ENCODE measurements around the gene TAF1C. TPM values are rescaled to one million over a fixed set of nuclear protein-coding genes. Genes with fewer than 3 reads are reported as not detected.
A peak's percentile ranks its signal among the peaks of the same experiment; 100 is the strongest.

TAF1C gene
- total RNA-seq, 2 donors from 2014 or later = 92.0 to 99.8 TPM

DNA sequence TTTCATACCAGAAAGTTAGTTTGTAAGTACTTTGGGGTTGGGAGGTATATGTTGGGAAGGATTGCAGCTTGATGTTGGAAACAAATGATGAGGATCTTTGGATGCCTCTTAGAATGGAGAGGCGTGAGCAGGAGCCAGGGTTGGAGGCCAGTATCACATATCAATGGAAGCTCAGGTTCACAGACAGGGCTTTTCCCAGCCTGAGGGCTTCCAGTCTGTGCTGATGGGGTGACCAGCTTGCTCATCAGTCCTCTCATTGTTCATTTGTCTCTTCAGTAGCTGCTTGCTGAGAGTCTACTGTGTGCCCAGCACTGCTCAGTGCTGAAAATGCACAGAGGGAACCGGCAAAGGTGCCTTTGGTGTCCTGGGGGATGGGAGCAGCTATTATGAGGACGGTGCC, 35.9 kb downstream of the TAF1C start:
- H3K36me3 Mint-ChIP-seq (ENCODE audit: low read depth) = no peaks in the 10 kb centered on the region
- H3K4me3 Mint-ChIP-seq = no peak overlapping the region
- no peak overlapping the region for H3K4me3 ChIP-seq (ENCODE audit: low read length)

DNA sequence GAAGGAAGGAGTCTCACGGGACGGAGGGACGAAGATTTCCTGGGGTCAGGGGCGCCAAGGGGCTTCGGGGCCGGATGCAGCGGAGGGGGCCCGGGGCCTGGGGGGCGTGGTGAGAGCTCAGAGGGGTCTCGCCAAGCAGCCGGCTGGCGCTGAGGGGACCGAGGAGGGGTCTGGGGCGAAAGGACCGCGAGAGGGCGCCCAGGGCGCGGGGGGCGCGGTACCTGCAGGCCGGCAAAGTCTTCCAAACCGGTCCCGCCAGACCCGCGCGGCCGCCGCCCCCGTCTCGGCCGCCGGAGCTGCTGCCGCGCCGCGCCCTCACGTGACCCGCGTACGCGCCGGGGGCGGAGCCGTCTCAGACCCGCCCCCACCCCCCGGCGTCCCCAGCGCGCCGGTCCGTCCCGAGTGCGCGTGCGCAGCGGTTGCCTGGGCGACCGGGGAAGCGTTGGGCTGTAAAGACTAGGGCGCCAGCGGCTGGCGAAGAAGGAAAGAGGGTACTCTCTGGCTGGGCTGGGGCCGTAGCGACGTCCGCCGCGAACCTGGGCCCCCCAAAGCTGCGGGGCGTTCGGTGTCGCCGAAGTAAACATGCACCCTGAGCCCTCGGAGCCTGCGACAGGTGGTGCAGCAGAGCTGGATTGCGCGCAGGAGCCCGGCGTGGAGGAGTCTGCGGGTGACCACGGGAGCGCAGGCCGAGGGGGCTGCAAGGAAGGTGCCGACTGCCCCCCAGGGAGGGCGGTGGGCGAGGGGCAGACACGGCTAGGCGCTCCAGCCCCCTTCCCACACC, 41.8 kb downstream of the TAF1C start, which contains the start of the genes DNAAF1 and HSDL1:
Gene DNAAF1 (plus strand): TSS at position 450 of the 781 bp plus-strand sequence. CDS start 133 bp downstream, at position 583.
Gene HSDL1 (minus strand): TSS at position 319 of the 781 bp plus-strand sequence. CDS start 13,856 bp downstream, outside the sequence.
- Histone ChIP-seq H3K4me1 (ENCODE audit: control insufficient read depth, insufficient read depth, low read length) (no peaks in the 10 kb centered on the region), H3K4me3 (ENCODE audit: low read length) (peak within 1 kb of the TSS; percentile 96), H3K27ac (ENCODE audit: low read depth, low read length) (peak within 1 kb of the TSS; percentile 76), H3K9me3 (ENCODE audit: control insufficient read depth, low read length) (peaks cover 12% of the 10 kb centered on the region), H3K9ac (ENCODE audit: extremely low read depth, low read length, poor library complexity, severe bottlenecking) (peak within 1 kb of the TSS; percentile 68), H3K27me3 (ENCODE audit: control insufficient read depth, insufficient read depth, low read length, poor library complexity, severe bottlenecking) (peaks cover 20% of the 10 kb centered on the region), H3K36me3 (ENCODE audit: control insufficient read depth, insufficient read depth, low read length) (peaks cover 3% of the 10 kb centered on the region)
- Mint-ChIP-seq H3K27me3 (ENCODE audit: insufficient read depth) (peaks cover 18% of the 10 kb centered on the region), H3K27ac (peak within 1 kb of the TSS; percentile 92), H3K4me3 (peak within 1 kb of the TSS; percentile 97), H3K4me1 (peaks cover 2% of the 10 kb centered on the region), H3K36me3 (ENCODE audit: low read depth) (peaks cover 9% of the 10 kb centered on the region), H3K9me3 (peaks cover 2% of the 10 kb centered on the region)
- WGBS, 2 experiments (ENCODE audit: insufficient coverage in 1 of 2, insufficient read length in 1 of 2) = 0 to 1% methylated on average over 46 to 88 of the region's 89 CpGs
- peak; percentile 98 for DNase-seq
- TF ChIP-seq CTCF (conservative IDR thresholded peaks at IDR 0.05) = peak; percentile 57

More for the DNA sequence above, 35.9 kb downstream of the TAF1C start:
- H3K4me1 Mint-ChIP-seq = no peaks in the 10 kb centered on the region
- peaks cover 15% of the 10 kb centered on the region for H3K27me3 ChIP-seq (ENCODE audit: control insufficient read depth, insufficient read depth, low read length, poor library complexity, severe bottlenecking)
- H3K27me3 Mint-ChIP-seq (ENCODE audit: insufficient read depth) = peaks cover 14% of the 10 kb centered on the region
- H3K9me3 ChIP-seq (ENCODE audit: control insufficient read depth, low read length) = no peaks in the 10 kb centered on the region
- no peak overlapping the region for H3K27ac Mint-ChIP-seq
- H3K4me1 ChIP-seq (ENCODE audit: control insufficient read depth, insufficient read depth, low read length) = no peaks in the 10 kb centered on the region
- H3K27ac ChIP-seq (ENCODE audit: low read depth, low read length) = no peak overlapping the region
- no peak for DNase-seq
- no peaks in the 10 kb centered on the region for H3K9me3 Mint-ChIP-seq
- no peak overlapping the region for H3K9ac ChIP-seq (ENCODE audit: extremely low read depth, low read length, poor library complexity, severe bottlenecking)
- TF ChIP-seq CTCF (conservative IDR thresholded peaks at IDR 0.05) = no peak
- WGBS, 2 experiments (ENCODE audit: insufficient coverage in 1 of 2, insufficient read length in 1 of 2) = 85 to 96% methylated on average over 3 of the region's 3 CpGs
- no peaks in the 10 kb centered on the region for H3K36me3 ChIP-seq (ENCODE audit: control insufficient read depth, insufficient read depth, low read length)

DNA sequence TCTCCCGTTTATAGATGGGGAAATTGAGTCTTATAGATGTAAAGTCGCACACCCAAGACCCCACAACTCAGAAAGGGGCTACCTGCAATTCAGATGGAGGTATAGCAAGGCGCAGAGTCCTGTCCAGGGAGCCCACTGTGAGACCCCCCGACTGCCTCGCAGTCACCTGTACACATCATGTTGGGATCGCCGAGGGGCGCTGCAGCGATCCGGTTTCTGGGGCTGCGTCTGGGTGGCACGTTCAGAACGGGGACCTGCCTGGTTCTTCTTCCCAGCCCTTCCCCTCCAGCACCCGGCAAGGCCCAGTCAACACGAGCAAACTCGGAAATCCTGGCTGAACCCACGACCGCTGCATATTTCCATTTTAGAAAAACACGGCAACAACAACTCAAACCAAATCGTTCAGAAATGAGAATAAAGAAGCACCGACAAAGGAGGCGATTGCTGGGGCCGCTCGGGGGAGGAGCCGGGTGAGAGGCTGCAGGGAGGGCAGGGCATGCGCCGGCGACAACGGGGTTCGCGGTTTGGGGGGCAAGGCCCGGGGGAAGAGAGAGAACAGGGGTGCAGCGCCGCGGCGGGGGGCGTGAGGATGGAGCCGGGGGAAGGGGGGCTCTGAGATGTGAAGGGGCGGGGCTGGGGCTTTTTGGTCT, 42.5 kb downstream of the TAF1C start:
- H3K27me3 Mint-ChIP-seq (ENCODE audit: insufficient read depth) = peaks cover 18% of the 10 kb centered on the region
- Histone ChIP-seq H3K36me3 (ENCODE audit: control insufficient read depth, insufficient read depth, low read length) (peaks cover 3% of the 10 kb centered on the region), H3K27me3 (ENCODE audit: control insufficient read depth, insufficient read depth, low read length, poor library complexity, severe bottlenecking) (peaks cover 20% of the 10 kb centered on the region), H3K9ac (ENCODE audit: extremely low read depth, low read length, poor library complexity, severe bottlenecking) (peak overlapping the region; percentile 68), H3K9me3 (ENCODE audit: control insufficient read depth, low read length) (peaks cover 12% of the 10 kb centered on the region), H3K27ac (ENCODE audit: low read depth, low read length) (peak overlapping the region; percentile 76), H3K4me1 (ENCODE audit: control insufficient read depth, insufficient read depth, low read length) (no peaks in the 10 kb centered on the region), H3K4me3 (ENCODE audit: low read length) (peak overlapping the region; percentile 96)
- H3K27ac Mint-ChIP-seq = peak overlapping the region; percentile 92
- WGBS, 2 experiments (ENCODE audit: insufficient coverage in 1 of 2, insufficient read length in 1 of 2) = 0 to 1% methylated on average over 8 to 38 of the region's 39 CpGs
- peaks cover 2% of the 10 kb centered on the region for H3K9me3 Mint-ChIP-seq
- peaks cover 11% of the 10 kb centered on the region for H3K36me3 Mint-ChIP-seq (ENCODE audit: low read depth)
- TF ChIP-seq CTCF (conservative IDR thresholded peaks at IDR 0.05) = peak; percentile 12
- peaks cover 8% of the 10 kb centered on the region for H3K4me1 Mint-ChIP-seq
- peak overlapping the region; percentile 97 for H3K4me3 Mint-ChIP-seq
- peak; percentile 76 for DNase-seq
